ENCODE results near the gene CDC25B. TPM values are rescaled to one million over a fixed set of nuclear protein-coding genes. Genes with fewer than 3 reads are reported as not detected.

The CDC25B gene
- total and polyA plus RNA-seq, 2 of the 8 experiments (the other 6 are each of a cell fraction or from before 2014, with no cell fraction given), result 21.7 to 31.2 TPM

- no peaks in the 10 kb centered on the region for H3K9me3 ChIP-seq (ENCODE audit: insufficient read depth in 2 of 2, low read depth in 1 of 2, low read length in 1 of 2)
- no peak overlapping the region for H3K14ac ChIP-seq (ENCODE audit: insufficient read length)
- H3K23me2 ChIP-seq (ENCODE audit: low read depth, low read length), result peaks cover 6% of the 10 kb centered on the region; the same call in 1 of the 2 replicates
- H3K79me2 ChIP-seq (ENCODE audit: control insufficient read depth in 1 of 2, insufficient read depth in 2 of 2, low read length in 2 of 2), result peaks cover 0 to 10% of the 10 kb centered on the region in 2 experiments; a peak in 1 of 4 replicates
- H3K9ac ChIP-seq (replicated peaks in 1 of 4; ENCODE audit: extremely low read depth in 1 of 4, low read depth in 3 of 4, low read length in 3 of 4), result no peak overlapping the region
- no peak overlapping the region for H3K23ac ChIP-seq (ENCODE audit: insufficient read length)
- peaks cover 0 to 5% (median 0%) of the 10 kb centered on the region in 4 experiments; a peak in 2 of 8 replicates for H3K36me3 ChIP-seq (ENCODE audit: control insufficient read depth in 2 of 4, insufficient read depth in 4 of 4, low read length in 3 of 4)
- ChIA-PET POLR2A (ENCODE audit: partially characterized antibody) (interaction anchor here (0.9 to 3.9 kb wide), 7 partner anchors 15 to 144 kb away, joined by 3 to 20 read pairs (median 3); partner anchors contain the start of genes ADISSP and AP5S1), CTCF (ENCODE audit: partially characterized antibody) (interaction anchor here (1.3 to 9.5 kb wide), 4 partner anchors 33 to 300 kb away, joined by 3 to 128 read pairs (median 17); partner anchors contain the start of gene AP5S1)
- H2BK120ac ChIP-seq (replicated peaks; ENCODE audit: low read depth, low read length), result no peak overlapping the region
- DNase-seq (ENCODE audit: low read depth in 1 of 2, low spot score in 2 of 2) (no peak), FAIRE-seq (no peak)
- no peak overlapping the region for H2BK15ac ChIP-seq (ENCODE audit: low read length)
- H3K4me1 ChIP-seq (replicated peaks in 1 of 4; ENCODE audit: control insufficient read depth in 3 of 4, insufficient read depth in 4 of 4, low read length in 3 of 4), result peaks cover 0 to 16% (median 6%) of the 10 kb centered on the region in 4 experiments; a peak in 6 of 7 replicates
- H4K91ac ChIP-seq (replicated peaks; ENCODE audit: insufficient read length, low read length), result no peak overlapping the region
- no peak overlapping the region for H2AFZ ChIP-seq (ENCODE audit: low read length)
- H4K8ac ChIP-seq (ENCODE audit: extremely low read depth, insufficient read depth, low read length), result no peak overlapping the region; the same call in 1 of the 2 replicates
- H2AK5ac ChIP-seq (ENCODE audit: low read depth, low read length), result no peak overlapping the region
- H2BK12ac ChIP-seq (ENCODE audit: low read depth, low read length), result peak overlapping the region; percentile 60; the same call in 1 of the 2 replicates
- H3K4ac ChIP-seq (replicated peaks; ENCODE audit: insufficient read length, low read depth, low read length), result no peak overlapping the region
- H4K20me1 ChIP-seq (replicated peaks in 1 of 2; ENCODE audit: control insufficient read depth in 1 of 2, insufficient read depth in 2 of 2, low read length in 2 of 2), result peaks cover 7 to 11% of the 10 kb centered on the region in 2 experiments
- H3K18ac ChIP-seq (ENCODE audit: extremely low read depth, low read length), result no peak overlapping the region
- no peak overlapping the region for H2BK20ac ChIP-seq (ENCODE audit: low read length)
- no peak overlapping the region for H3K4me3 ChIP-seq (ENCODE audit: extremely low read depth in 1 of 4, insufficient read depth in 2 of 4, low read depth in 3 of 4, low read length in 4 of 4)
- peaks cover 0 to 9% (median 5%) of the 10 kb centered on the region in 4 experiments; a peak in 5 of 7 replicates for H3K27me3 ChIP-seq (replicated peaks in 1 of 4; ENCODE audit: control insufficient read depth in 3 of 4, extremely low read depth in 1 of 4, insufficient read depth in 3 of 4, low read length in 3 of 4)
- no peak overlapping the region for H3K56ac ChIP-seq (replicated peaks; ENCODE audit: insufficient read length, low read depth, low read length)
- no peak overlapping the region; a peak in 1 of 4 replicates for H3K4me2 ChIP-seq (ENCODE audit: insufficient read depth in 1 of 2, low read depth in 2 of 2, low read length in 2 of 2)
- H3K79me1 ChIP-seq (ENCODE audit: low read depth, low read length), result peaks cover 11% of the 10 kb centered on the region
- no peak overlapping the region; the same call in 1 of the 2 replicates for H2BK5ac ChIP-seq (ENCODE audit: low read depth, low read length)
- WGBS, 2 experiments (ENCODE audit: extremely low coverage in 1 of 2, insufficient coverage in 1 of 2, insufficient read length in 1 of 2, insufficient replicate concordance in 2 of 2, low coverage in 1 of 2, low lambda C conversion rate in 2 of 2, missing lambda C conversion rate in 1 of 2), result 87% methylated on average over 12 of the region's 17 CpGs; no CpG with 5 or more reads in 1 of the 2 experiments
- H3K27ac ChIP-seq (ENCODE audit: low read depth, low read length), result no peak overlapping the region
- no peak overlapping the region for H4K5ac ChIP-seq (ENCODE audit: insufficient read length, low read depth, low read length)
- TF ChIP-seq JUN (IDR thresholded peaks at IDR 0.05; ENCODE audit: low read depth, low read length), result no peak
- no peak for TF ChIP-seq PHF8 (conservative IDR thresholded peaks at IDR 0.05; ENCODE audit: low read depth, low read length)
- no peak; the same call in 1 of the 2 replicates for TF ChIP-seq SP1 (IDR thresholded peaks at IDR 0.05; ENCODE audit: low read depth, low read length)
- TF ChIP-seq BCL11A (IDR thresholded peaks at IDR 0.05; ENCODE audit: low read depth in 2 of 2, low read length in 2 of 2), result no peak
- no peak for TF ChIP-seq NANOG (IDR thresholded peaks at IDR 0.05; ENCODE audit: insufficient read depth, low read depth, low read length, poor library complexity, severe bottlenecking)
- no peak for TF ChIP-seq FOSL1 (IDR thresholded peaks at IDR 0.05; ENCODE audit: insufficient read depth, low read depth, low read length)
- no peak for TF ChIP-seq HDAC2 (IDR thresholded peaks at IDR 0.05; ENCODE audit: borderline replicate concordance in 1 of 2, low read depth in 2 of 2, low read length in 2 of 2)
- no peak for TF ChIP-seq RNF2 (IDR thresholded peaks at IDR 0.05; ENCODE audit: borderline replicate concordance, low read depth, low read length, missing control alignments, poor library complexity, severe bottlenecking)
- no peak for TF ChIP-seq E2F6 (IDR thresholded peaks at IDR 0.05)
- no peak for TF ChIP-seq SAP30 (IDR thresholded peaks at IDR 0.05; ENCODE audit: insufficient read depth, insufficient replicate concordance, low read length)
Measured at GRCh38 chr20:3784216-3784853, 11.8 kb upstream of the CDC25B start.

Data from H1 (cell line).